Glutamatergic neuron (in vitro differentiated cells): ENCODE measurements around the gene FAM234B. TPM values are rescaled to one million over a fixed set of nuclear protein-coding genes. Genes with fewer than 3 reads are reported as not detected.

ENCODE experiments used
- DNase-seq: peaks from one replicate; pipeline ENCODE4 v3.0.0; 2022
- H3K27ac Mint-ChIP-seq: one replicate; pipeline ENCODE4 v1.8.0; 2020; ENCODE audit warnings: mild to moderate bottlenecking, mixed read lengths, inconsistent platforms; ENCODE audit not compliant: unreplicated experiment
- H3K27me3 Mint-ChIP-seq: one replicate; pipeline ENCODE4 v1.8.0; 2020; ENCODE audit warnings: mild to moderate bottlenecking, moderate library complexity, mixed read lengths, inconsistent platforms; ENCODE audit not compliant: unreplicated experiment
- H3K36me3 Mint-ChIP-seq: one replicate; pipeline ENCODE4 v1.8.0; 2020; ENCODE audit warnings: mild to moderate bottlenecking, mixed read lengths, inconsistent platforms; ENCODE audit not compliant: unreplicated experiment
- H3K4me1 Mint-ChIP-seq: one replicate; pipeline ENCODE4 v1.8.0; 2020; ENCODE audit warnings: mild to moderate bottlenecking, low read depth, mixed read lengths, inconsistent platforms; ENCODE audit not compliant: unreplicated experiment
- H3K4me3 Mint-ChIP-seq: one replicate; pipeline ENCODE4 v1.8.0; 2020; ENCODE audit warnings: mild to moderate bottlenecking, mixed read lengths, inconsistent platforms; ENCODE audit not compliant: unreplicated experiment
- H3K9me3 Mint-ChIP-seq: one replicate; pipeline ENCODE4 v1.8.0; 2020; ENCODE audit warnings: mild to moderate bottlenecking, moderate library complexity, mixed read lengths, inconsistent platforms; ENCODE audit not compliant: unreplicated experiment
- CTCF ChIP-seq: fragments of 200-600 bp; sonication (generic); IDR thresholded peaks from one replicate; pipeline ENCODE4 v1.5.0; 2021; ENCODE audit not compliant: partially characterized antibody, unreplicated experiment
- total RNA-seq: library from RNA; stranded (reverse); fragmentation: NEBNext Ultra II Directional; extraction: Animal tissue kit (Norgen Biotek cat#: 25700); gene quantifications from one replicate; pipeline ENCODE4 v1.2.1, GENCODE V29; 2021; ENCODE audit not compliant: unreplicated experiment

The FAM234B gene
- total RNA-seq, 1 donor from 2014 or later, result 26.8 TPM

GRCh38 chr12:13023811-13024530 lies 20.2 kb upstream of the FAM234B start:
- Mint-ChIP-seq H3K4me3 (no peak overlapping the region), H3K27me3 (no peaks in the 10 kb centered on the region), H3K9me3 (peaks cover 2% of the 10 kb centered on the region), H3K27ac (no peak overlapping the region), H3K4me1 (peaks cover 2% of the 10 kb centered on the region), H3K36me3 (no peaks in the 10 kb centered on the region)
- DNase-seq, result no peak
- TF ChIP-seq CTCF, result no peak

- DNase-seq, result no peak
- Mint-ChIP-seq H3K4me3 (no peak overlapping the region), H3K4me1 (peaks cover 2% of the 10 kb centered on the region), H3K27ac (no peak overlapping the region), H3K36me3 (no peaks in the 10 kb centered on the region), H3K9me3 (peaks cover 2% of the 10 kb centered on the region), H3K27me3 (no peaks in the 10 kb centered on the region)
- TF ChIP-seq CTCF, result no peak
Observed at GRCh38 chr12:13024531-13024916, 19.7 kb upstream of the FAM234B start.

GRCh38 chr12:13026286-13026685 lies 17.9 kb upstream of the FAM234B start:
- Mint-ChIP-seq H3K36me3 (no peaks in the 10 kb centered on the region), H3K27ac (no peak overlapping the region), H3K4me1 (peaks cover 2% of the 10 kb centered on the region), H3K9me3 (peaks cover 2% of the 10 kb centered on the region), H3K27me3 (no peaks in the 10 kb centered on the region), H3K4me3 (no peak overlapping the region)
- DNase-seq, result no peak
- TF ChIP-seq CTCF, result no peak

GRCh38 chr12:13027032-13027431 lies 17.1 kb upstream of the FAM234B start:
- H3K9me3 Mint-ChIP-seq, result peaks cover 2% of the 10 kb centered on the region
- no peak for DNase-seq
- no peaks in the 10 kb centered on the region for H3K27me3 Mint-ChIP-seq
- no peak overlapping the region for H3K27ac Mint-ChIP-seq
- no peak for TF ChIP-seq CTCF
- H3K4me3 Mint-ChIP-seq, result no peak overlapping the region
- peaks cover 2% of the 10 kb centered on the region for H3K4me1 Mint-ChIP-seq
- no peaks in the 10 kb centered on the region for H3K36me3 Mint-ChIP-seq

- H3K9me3 Mint-ChIP-seq, result peaks cover 2% of the 10 kb centered on the region
- no peak overlapping the region for H3K27ac Mint-ChIP-seq
- H3K36me3 Mint-ChIP-seq, result no peaks in the 10 kb centered on the region
- peaks cover 2% of the 10 kb centered on the region for H3K4me1 Mint-ChIP-seq
- TF ChIP-seq CTCF, result no peak
- no peaks in the 10 kb centered on the region for H3K27me3 Mint-ChIP-seq
- no peak for DNase-seq
- no peak overlapping the region for H3K4me3 Mint-ChIP-seq
Observed at GRCh38 chr12:13027508-13027907, 16.7 kb upstream of the FAM234B start.
